ENCODE data around the gene RUNX1.

The RUNX1 gene

GRCh38 chr21:34822168-34822567 is 226.9 kb downstream of the RUNX1 start:
- Histone ChIP-seq H3K9me3 (ENCODE audit: low read length) (no peaks in the 10 kb centered on the region), H3K4me1 (ENCODE audit: insufficient read depth, low read length) (no peaks in the 10 kb centered on the region), H3K36me3 (ENCODE audit: insufficient read depth, low read length) (no peaks in the 10 kb centered on the region), H2AFZ (ENCODE audit: low read depth, low read length) (no peak overlapping the region), H3K27me3 (ENCODE audit: insufficient read depth, low read length) (no peaks in the 10 kb centered on the region), H3K4me3 (ENCODE audit: low read length) (no peak overlapping the region)

- Histone ChIP-seq H3K36me3 (ENCODE audit: insufficient read depth, low read length) (no peaks in the 10 kb centered on the region), H2AFZ (ENCODE audit: low read depth, low read length) (no peak overlapping the region), H3K27me3 (ENCODE audit: insufficient read depth, low read length) (no peaks in the 10 kb centered on the region), H3K4me3 (ENCODE audit: low read length) (no peak overlapping the region), H3K9me3 (ENCODE audit: low read length) (no peaks in the 10 kb centered on the region), H3K4me1 (ENCODE audit: insufficient read depth, low read length) (no peaks in the 10 kb centered on the region)
These were observed 227.4 kb downstream of the RUNX1 start for GRCh38 chr21:34821717-34822116.

- no peaks in the 10 kb centered on the region for H3K4me1 ChIP-seq (ENCODE audit: insufficient read depth, low read length)
- H3K27me3 ChIP-seq (ENCODE audit: insufficient read depth, low read length), result no peaks in the 10 kb centered on the region
- no peaks in the 10 kb centered on the region for H3K36me3 ChIP-seq (ENCODE audit: insufficient read depth, low read length)
- H3K9me3 ChIP-seq (ENCODE audit: low read length), result no peaks in the 10 kb centered on the region
- H3K4me3 ChIP-seq (ENCODE audit: low read length), result no peak overlapping the region
- H2AFZ ChIP-seq (ENCODE audit: low read depth, low read length), result no peak overlapping the region
These were observed 229.1 kb downstream of the RUNX1 start for GRCh38 chr21:34820051-34820450.

GRCh38 chr21:34819357-34819999 is 229.6 kb downstream of the RUNX1 start:
- H3K36me3 ChIP-seq (ENCODE audit: insufficient read depth, low read length), result no peaks in the 10 kb centered on the region
- H3K27me3 ChIP-seq (ENCODE audit: insufficient read depth, low read length), result no peaks in the 10 kb centered on the region
- H3K4me1 ChIP-seq (ENCODE audit: insufficient read depth, low read length), result no peaks in the 10 kb centered on the region
- H3K4me3 ChIP-seq (ENCODE audit: low read length), result no peak overlapping the region
- no peaks in the 10 kb centered on the region for H3K9me3 ChIP-seq (ENCODE audit: low read length)
- no peak overlapping the region for H2AFZ ChIP-seq (ENCODE audit: low read depth, low read length)

GRCh38 chr21:34818662-34819158 is 230.4 kb downstream of the RUNX1 start:
- H3K27me3 ChIP-seq (ENCODE audit: insufficient read depth, low read length), result no peaks in the 10 kb centered on the region
- no peaks in the 10 kb centered on the region for H3K9me3 ChIP-seq (ENCODE audit: low read length)
- no peaks in the 10 kb centered on the region for H3K36me3 ChIP-seq (ENCODE audit: insufficient read depth, low read length)
- H3K4me3 ChIP-seq (ENCODE audit: low read length), result no peak overlapping the region
- no peak overlapping the region for H2AFZ ChIP-seq (ENCODE audit: low read depth, low read length)
- H3K4me1 ChIP-seq (ENCODE audit: insufficient read depth, low read length), result no peaks in the 10 kb centered on the region

GRCh38 chr21:34817821-34818661 is 231.1 kb downstream of the RUNX1 start:
- Histone ChIP-seq H3K36me3 (ENCODE audit: insufficient read depth, low read length) (no peaks in the 10 kb centered on the region), H3K4me3 (ENCODE audit: low read length) (no peak overlapping the region), H3K4me1 (ENCODE audit: insufficient read depth, low read length) (no peaks in the 10 kb centered on the region), H3K27me3 (ENCODE audit: insufficient read depth, low read length) (no peaks in the 10 kb centered on the region), H2AFZ (ENCODE audit: low read depth, low read length) (no peak overlapping the region), H3K9me3 (ENCODE audit: low read length) (no peaks in the 10 kb centered on the region)

GRCh38 chr21:34815831-34816705 is 233.0 kb downstream of the RUNX1 start:
- Histone ChIP-seq H3K4me1 (ENCODE audit: insufficient read depth, low read length) (no peaks in the 10 kb centered on the region), H2AFZ (ENCODE audit: low read depth, low read length) (no peak overlapping the region), H3K4me3 (ENCODE audit: low read length) (no peak overlapping the region), H3K9me3 (ENCODE audit: low read length) (no peaks in the 10 kb centered on the region), H3K36me3 (ENCODE audit: insufficient read depth, low read length) (no peaks in the 10 kb centered on the region), H3K27me3 (ENCODE audit: insufficient read depth, low read length) (no peaks in the 10 kb centered on the region)

GRCh38 chr21:34814529-34814951 is 234.6 kb downstream of the RUNX1 start:
- Histone ChIP-seq H3K9me3 (ENCODE audit: low read length) (no peaks in the 10 kb centered on the region), H3K4me1 (ENCODE audit: insufficient read depth, low read length) (no peaks in the 10 kb centered on the region)

GRCh38 chr21:34813266-34813894 is 235.7 kb downstream of the RUNX1 start:
- no peaks in the 10 kb centered on the region for H3K9me3 ChIP-seq (ENCODE audit: low read length)
- H3K4me3 ChIP-seq (ENCODE audit: low read length), result no peak overlapping the region
- H3K36me3 ChIP-seq (ENCODE audit: insufficient read depth, low read length), result no peaks in the 10 kb centered on the region
- no peaks in the 10 kb centered on the region for H3K4me1 ChIP-seq (ENCODE audit: insufficient read depth, low read length)
- H3K27me3 ChIP-seq (ENCODE audit: insufficient read depth, low read length), result no peaks in the 10 kb centered on the region
- H2AFZ ChIP-seq (ENCODE audit: low read depth, low read length), result no peak overlapping the region

More at GRCh38 chr21:34814529-34814951, 234.6 kb downstream of the RUNX1 start:
- Histone ChIP-seq H2AFZ (ENCODE audit: low read depth, low read length) (no peak overlapping the region), H3K4me3 (ENCODE audit: low read length) (no peak overlapping the region), H3K36me3 (ENCODE audit: insufficient read depth, low read length) (no peaks in the 10 kb centered on the region), H3K27me3 (ENCODE audit: insufficient read depth, low read length) (no peaks in the 10 kb centered on the region)

- Histone ChIP-seq H2AFZ (ENCODE audit: low read depth, low read length) (no peak overlapping the region), H3K36me3 (ENCODE audit: insufficient read depth, low read length) (no peaks in the 10 kb centered on the region), H3K27me3 (ENCODE audit: insufficient read depth, low read length) (no peaks in the 10 kb centered on the region), H3K4me3 (ENCODE audit: low read length) (no peak overlapping the region), H3K9me3 (ENCODE audit: low read length) (no peaks in the 10 kb centered on the region), H3K4me1 (ENCODE audit: insufficient read depth, low read length) (no peaks in the 10 kb centered on the region)
These were observed 236.4 kb downstream of the RUNX1 start for GRCh38 chr21:34812504-34813265.

GRCh38 chr21:34811368-34811767 is 237.7 kb downstream of the RUNX1 start:
- H2AFZ ChIP-seq (ENCODE audit: low read depth, low read length), result no peak overlapping the region
- no peaks in the 10 kb centered on the region for H3K9me3 ChIP-seq (ENCODE audit: low read length)
- H3K27me3 ChIP-seq (ENCODE audit: insufficient read depth, low read length), result no peaks in the 10 kb centered on the region
- no peak overlapping the region for H3K4me3 ChIP-seq (ENCODE audit: low read length)
- H3K4me1 ChIP-seq (ENCODE audit: insufficient read depth, low read length), result no peaks in the 10 kb centered on the region
- H3K36me3 ChIP-seq (ENCODE audit: insufficient read depth, low read length), result no peaks in the 10 kb centered on the region

GRCh38 chr21:34810786-34811185 is 238.3 kb downstream of the RUNX1 start:
- Histone ChIP-seq H3K4me1 (ENCODE audit: insufficient read depth, low read length) (no peaks in the 10 kb centered on the region), H3K27me3 (ENCODE audit: insufficient read depth, low read length) (no peaks in the 10 kb centered on the region), H2AFZ (ENCODE audit: low read depth, low read length) (no peak overlapping the region), H3K36me3 (ENCODE audit: insufficient read depth, low read length) (no peaks in the 10 kb centered on the region), H3K4me3 (ENCODE audit: low read length) (no peak overlapping the region), H3K9me3 (ENCODE audit: low read length) (no peaks in the 10 kb centered on the region)

Measured in neuron (in vitro differentiated cells).